ENCODE data around the gene NANOGP8.
"Not testable (repeated sequence)": the region's sequence is repeated elsewhere in the genome, so short reads cannot be mapped to it uniquely, and the experiment has no call there.

Gene NANOGP8

GRCh38 chr15:35085176-35085919 is at the start of gene NANOGP8:
NANOGP8 (minus strand) TSS chr15:35085295; CDS start chr15:35085110, 185 bp downstream.
- not testable (repeated sequence) for DNase-seq

GRCh38 chr15:35134299-35134698 is 49.2 kb upstream of the NANOGP8 start:
- no peak for DNase-seq

- DNase-seq, result no peak
Measured at GRCh38 chr15:35130245-35130644, 45.1 kb upstream of the NANOGP8 start.

GRCh38 chr15:35129361-35129760 is 44.3 kb upstream of the NANOGP8 start:
- DNase-seq, result no peak

GRCh38 chr15:35127717-35128116 is 42.6 kb upstream of the NANOGP8 start:
- no peak for DNase-seq

GRCh38 chr15:35126236-35126635 is 41.1 kb upstream of the NANOGP8 start:
- DNase-seq, result no peak

- no peak for DNase-seq
Measured at GRCh38 chr15:35123743-35124142, 38.6 kb upstream of the NANOGP8 start.

GRCh38 chr15:35121611-35122359 is 36.7 kb upstream of the NANOGP8 start:
- no peak for DNase-seq

- DNase-seq, result no peak
Measured at GRCh38 chr15:35120173-35120572, 35.1 kb upstream of the NANOGP8 start.

GRCh38 chr15:35118960-35119359 is 33.9 kb upstream of the NANOGP8 start:
- no peak for DNase-seq

- DNase-seq, result no peak
Measured at GRCh38 chr15:35117543-35118265, 32.6 kb upstream of the NANOGP8 start.

GRCh38 chr15:35115155-35115725 is 30.1 kb upstream of the NANOGP8 start:
- DNase-seq, result no peak

- no peak for DNase-seq
Measured at GRCh38 chr15:35112346-35112745, 27.3 kb upstream of the NANOGP8 start.

- DNase-seq, result no peak
Measured at GRCh38 chr15:35111861-35112260, 26.8 kb upstream of the NANOGP8 start.

GRCh38 chr15:35108453-35108852 is 23.4 kb upstream of the NANOGP8 start:
- no peak for DNase-seq

GRCh38 chr15:35107561-35107960 is 22.5 kb upstream of the NANOGP8 start:
- no peak for DNase-seq

GRCh38 chr15:35107122-35107521 is 22.0 kb upstream of the NANOGP8 start:
- peak; percentile 5 for DNase-seq

GRCh38 chr15:35104526-35105147 is 19.5 kb upstream of the NANOGP8 start:
- DNase-seq, result no peak

- DNase-seq, result no peak
Measured at GRCh38 chr15:35102186-35102585, 17.1 kb upstream of the NANOGP8 start.

- DNase-seq, result no peak
Measured at GRCh38 chr15:35101335-35101734, 16.2 kb upstream of the NANOGP8 start.

GRCh38 chr15:35098737-35099136 is 13.6 kb upstream of the NANOGP8 start:
- no peak for DNase-seq

GRCh38 chr15:35095941-35096340 is 10.8 kb upstream of the NANOGP8 start:
- DNase-seq, result no peak

- no peak for DNase-seq
Measured at GRCh38 chr15:35092846-35093245, 7.8 kb upstream of the NANOGP8 start.
